Measurements from ENCODE around the gene OR2J3.

OR2J3 gene

DNA sequence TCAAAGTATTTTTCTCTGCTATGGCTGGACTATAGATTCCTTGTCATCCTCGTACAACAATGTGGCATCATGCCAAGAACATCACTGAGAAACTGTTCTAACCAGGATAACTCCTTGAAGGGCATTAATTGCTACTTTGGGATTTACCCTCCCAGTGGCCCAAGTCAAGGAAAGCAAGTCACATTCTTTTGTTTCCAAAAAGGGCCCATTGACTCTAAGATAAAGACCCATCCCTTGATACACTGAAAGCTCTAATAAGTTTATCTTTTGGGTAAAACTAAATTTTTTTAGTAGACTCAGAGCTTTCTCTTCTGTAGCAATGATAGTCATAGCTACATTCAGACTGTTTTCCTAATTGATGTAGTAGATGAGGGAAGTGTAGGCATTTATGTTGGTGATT lies at the start of gene OR2J3:
OR2J3 (plus strand) TSS at position 301 of the 400 bp plus-strand sequence. CDS start 3,833 bp downstream, outside the sequence.
- TF ChIP-seq, protein P1, sequence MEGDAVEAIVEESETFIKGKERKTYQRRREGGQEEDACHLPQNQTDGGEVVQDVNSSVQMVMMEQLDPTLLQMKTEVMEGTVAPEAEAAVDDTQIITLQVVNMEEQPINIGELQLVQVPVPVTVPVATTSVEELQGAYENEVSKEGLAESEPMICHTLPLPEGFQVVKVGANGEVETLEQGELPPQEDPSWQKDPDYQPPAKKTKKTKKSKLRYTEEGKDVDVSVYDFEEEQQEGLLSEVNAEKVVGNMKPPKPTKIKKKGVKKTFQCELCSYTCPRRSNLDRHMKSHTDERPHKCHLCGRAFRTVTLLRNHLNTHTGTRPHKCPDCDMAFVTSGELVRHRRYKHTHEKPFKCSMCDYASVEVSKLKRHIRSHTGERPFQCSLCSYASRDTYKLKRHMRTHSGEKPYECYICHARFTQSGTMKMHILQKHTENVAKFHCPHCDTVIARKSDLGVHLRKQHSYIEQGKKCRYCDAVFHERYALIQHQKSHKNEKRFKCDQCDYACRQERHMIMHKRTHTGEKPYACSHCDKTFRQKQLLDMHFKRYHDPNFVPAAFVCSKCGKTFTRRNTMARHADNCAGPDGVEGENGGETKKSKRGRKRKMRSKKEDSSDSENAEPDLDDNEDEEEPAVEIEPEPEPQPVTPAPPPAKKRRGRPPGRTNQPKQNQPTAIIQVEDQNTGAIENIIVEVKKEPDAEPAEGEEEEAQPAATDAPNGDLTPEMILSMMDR (conservative IDR thresholded peaks at IDR 0.05) = no peak
- no peak within 1 kb of the TSS for H3K27ac ChIP-seq

DNA sequence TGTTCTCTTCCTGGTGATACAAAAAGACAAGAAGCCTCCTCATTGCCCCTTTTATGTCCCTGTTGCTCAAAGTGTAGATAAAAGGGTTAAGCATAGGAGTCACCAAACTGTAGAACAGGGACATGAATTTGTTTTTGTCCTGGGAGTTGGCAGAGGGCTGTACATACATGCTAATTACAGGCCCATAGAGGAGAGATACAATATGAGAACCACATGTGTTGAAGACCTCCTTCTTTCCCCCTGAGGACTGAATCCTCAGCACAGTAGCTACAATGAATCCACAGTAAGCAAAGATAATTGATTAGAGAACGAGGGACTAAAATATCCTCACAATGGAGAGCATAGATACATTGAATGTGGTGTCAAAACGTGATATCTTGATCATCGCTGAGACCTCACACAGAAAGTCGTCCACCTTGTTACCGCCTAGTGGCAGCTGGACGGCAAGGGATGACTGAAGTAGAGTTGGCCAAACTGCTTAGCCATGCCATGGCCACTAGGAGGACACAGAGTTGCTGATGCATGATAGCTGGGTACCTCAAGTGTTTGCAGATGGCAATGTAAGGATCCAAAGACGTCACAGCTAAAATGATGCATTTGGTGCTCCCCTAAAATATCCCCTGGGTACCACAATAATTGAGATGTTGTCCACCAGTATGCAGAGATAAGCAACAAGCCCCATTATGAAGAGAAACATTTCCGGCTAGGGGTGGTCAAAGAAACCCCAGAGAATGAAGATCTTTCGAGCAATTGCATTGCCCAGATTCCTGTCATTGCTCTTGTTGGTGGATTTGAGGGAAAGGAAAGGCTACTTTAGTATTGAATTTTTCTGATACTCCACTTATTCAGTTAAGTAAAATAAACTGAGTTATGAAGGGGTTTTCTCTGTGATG lies 35.8 kb upstream of the OR2J3 start:
- TF ChIP-seq, protein P1 (conservative IDR thresholded peaks at IDR 0.05) = peak; percentile 82
- no peak overlapping the region for H3K27ac ChIP-seq

DNA sequence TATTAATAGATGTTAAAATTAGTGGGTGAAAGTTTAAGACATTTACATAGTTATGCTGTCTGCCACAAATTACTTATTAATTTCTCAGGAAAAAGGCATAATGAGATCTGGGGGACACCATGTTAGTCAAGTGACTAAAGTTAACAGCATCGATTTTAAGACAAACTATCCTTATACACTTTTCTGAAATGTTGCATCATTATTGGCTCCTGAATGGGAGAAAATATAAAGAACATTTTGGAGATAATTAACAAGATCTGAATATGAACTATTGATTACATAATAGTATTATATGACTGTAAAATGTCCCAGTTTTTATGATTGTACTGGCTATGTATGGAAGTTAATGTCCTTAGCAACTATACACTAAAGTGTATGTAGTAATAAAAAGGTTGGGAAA lies 28.7 kb upstream of the OR2J3 start:
- H3K27ac ChIP-seq = no peak overlapping the region
- TF ChIP-seq, protein P1 (conservative IDR thresholded peaks at IDR 0.05) = no peak

DNA sequence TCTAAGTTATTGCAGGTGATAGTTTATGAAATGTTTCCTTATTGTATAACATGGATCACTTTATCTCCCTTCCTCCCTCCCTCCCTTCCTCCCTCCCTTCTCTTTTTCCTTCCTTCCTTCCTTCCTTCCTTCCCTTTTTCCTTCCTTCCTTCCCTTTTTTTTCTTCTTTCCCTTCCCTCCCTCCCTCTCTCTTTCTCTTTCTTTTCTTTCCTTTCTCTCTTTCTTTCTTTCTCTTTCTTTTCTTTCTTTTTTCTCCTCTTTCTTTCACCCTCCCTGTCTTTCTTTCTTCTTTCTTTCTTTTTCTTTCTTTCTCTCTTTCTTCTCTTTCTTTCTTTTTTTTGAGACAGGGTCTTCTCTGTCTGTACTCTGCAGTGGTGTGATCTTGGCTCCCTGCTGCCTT lies 26.5 kb upstream of the OR2J3 start:
- H3K27ac ChIP-seq = no peak overlapping the region
- TF ChIP-seq, protein P1 (conservative IDR thresholded peaks at IDR 0.05) = no peak

DNA sequence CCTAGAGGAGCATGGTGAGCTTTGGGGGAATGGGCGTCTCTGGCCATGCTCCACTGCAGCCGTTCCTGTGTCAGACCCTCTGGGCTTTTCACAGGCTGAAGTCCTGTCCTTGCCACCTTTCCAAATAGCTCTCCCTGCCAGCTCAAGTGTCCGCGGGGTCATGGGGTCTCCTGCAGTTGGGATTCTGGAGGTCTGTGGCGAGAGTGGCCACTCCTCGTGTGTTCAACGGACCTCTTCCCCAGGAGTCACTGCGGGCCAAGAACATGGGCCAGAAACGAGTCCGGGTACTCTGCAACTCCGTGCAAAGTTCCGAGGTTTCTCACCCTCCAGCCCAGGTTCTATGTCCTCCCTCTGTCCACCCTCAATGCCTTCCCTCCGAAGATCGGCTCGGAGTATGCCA lies 25.4 kb upstream of the OR2J3 start:
- TF ChIP-seq, protein P1 (conservative IDR thresholded peaks at IDR 0.05) = no peak
- H3K27ac ChIP-seq = no peak overlapping the region

DNA sequence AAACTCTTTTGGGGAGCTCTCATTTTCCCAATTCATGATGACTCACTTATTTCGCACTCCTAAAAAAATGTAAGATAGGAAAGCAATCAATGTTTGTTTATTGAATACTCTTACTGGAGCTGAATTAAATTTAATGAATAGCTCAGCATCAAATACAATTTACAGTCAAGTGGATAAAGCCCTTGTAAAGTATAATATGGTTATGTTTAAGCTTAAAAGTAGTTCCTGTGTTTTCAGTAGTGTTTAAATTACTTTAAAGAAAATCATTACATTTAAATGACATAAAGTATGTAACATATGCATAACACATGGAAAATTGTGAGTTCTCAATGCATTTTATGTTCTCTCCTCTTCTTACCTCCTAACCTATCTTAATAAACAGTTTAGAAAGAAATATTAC lies 20.6 kb upstream of the OR2J3 start, which contains the start of gene OR2B3:
OR2B3 (minus strand) TSS at position 101 of the 400 bp plus-strand sequence; CDS start at position 36, 65 bp downstream.
- no peak within 1 kb of the TSS for H3K27ac ChIP-seq
- TF ChIP-seq, protein P1 (conservative IDR thresholded peaks at IDR 0.05) = no peak

DNA sequence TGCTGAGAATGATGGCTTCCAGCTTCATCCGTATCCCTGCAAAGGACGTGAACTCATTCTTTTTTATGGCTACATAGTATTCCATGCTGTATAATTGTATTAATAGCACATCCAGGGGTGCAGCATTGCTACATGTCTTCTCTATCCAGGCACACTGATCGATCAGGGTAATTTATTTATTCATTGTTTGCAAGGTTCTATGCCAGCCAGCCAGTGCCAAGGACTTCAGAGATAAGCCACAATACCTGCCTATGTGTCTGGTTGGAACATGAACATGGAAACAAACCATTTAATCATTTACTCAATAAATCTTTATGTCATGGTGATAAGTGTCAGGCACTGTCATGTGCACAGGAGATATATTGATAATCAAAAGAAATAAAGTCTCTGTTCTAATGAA lies 14.9 kb upstream of the OR2J3 start:
- TF ChIP-seq, protein P1 (conservative IDR thresholded peaks at IDR 0.05) = no peak
- no peak overlapping the region for H3K27ac ChIP-seq

All from VCaP (cell line).